GM12891 (cell line): Measurements from ENCODE around the gene LRMDA.

Experiments
- PAX5 ChIP-seq: IDR thresholded peaks from 2 replicates; pipeline ENCODE4 v1.6.1; 2011; ENCODE audit warnings: low read length, moderate library complexity, mild to moderate bottlenecking; ENCODE audit not compliant: insufficient read depth, severe bottlenecking
- POLR2A ChIP-seq: IDR thresholded peaks from 2 replicates; pipeline ENCODE4 v1.6.1; 2011; ENCODE audit warnings: low read depth, low read length, control low read depth
- POLR2AphosphoS5 ChIP-seq: IDR thresholded peaks from 2 replicates; pipeline ENCODE4 v1.6.1; 2011; ENCODE audit warnings: low read depth, low read length, control low read depth
- SPI1 ChIP-seq: IDR thresholded peaks from 2 replicates; pipeline ENCODE4 v1.6.1; 2011; ENCODE audit warnings: low read depth, low read length, control low read depth
- TAF1 ChIP-seq: IDR thresholded peaks from 2 replicates; pipeline ENCODE4 v1.6.1; 2011; ENCODE audit warnings: low read depth, low read length, control low read depth

DNA sequence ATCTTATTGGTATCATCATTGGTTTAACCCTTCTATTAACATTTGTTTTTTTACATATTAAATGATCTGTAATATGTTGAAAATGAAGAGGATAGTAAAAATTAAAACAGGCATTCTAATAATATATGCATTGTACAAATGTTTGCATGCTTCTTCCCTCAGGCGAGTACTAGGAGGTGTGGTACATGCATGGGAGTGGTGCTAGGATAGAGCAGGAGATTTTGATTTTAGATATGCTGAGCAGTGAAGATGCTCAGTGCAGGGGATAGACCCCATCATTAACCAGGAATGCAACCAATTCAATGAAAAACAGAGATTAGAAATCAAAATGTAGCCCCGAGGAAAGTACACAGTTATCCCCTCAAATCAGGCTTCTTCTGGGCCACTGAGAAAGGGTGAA, 916.4 kb downstream of the LRMDA start:
- no peak for TF ChIP-seq POLR2A
- no peak for TF ChIP-seq POLR2AphosphoS5
- no peak for TF ChIP-seq TAF1
- no peak for TF ChIP-seq SPI1
- TF ChIP-seq PAX5: no peak
